GM08714 (cell line): ENCODE results near the gene SRPRB.

Source experiments
- H3K4me3 ChIP-seq: fragments of 200-500 bp; sonication (Bioruptor generic); 2 replicates; pipeline ENCODE4 v1.5.1; 2014; ENCODE audit warnings: mild to moderate bottlenecking, low read length, inconsistent platforms
- ZNF274 ChIP-seq: IDR thresholded peaks from 2 replicates; pipeline ENCODE4 v1.6.1; 2012; ENCODE audit warnings: mild to moderate bottlenecking, low read depth, low read length

The SRPRB gene

DNA sequence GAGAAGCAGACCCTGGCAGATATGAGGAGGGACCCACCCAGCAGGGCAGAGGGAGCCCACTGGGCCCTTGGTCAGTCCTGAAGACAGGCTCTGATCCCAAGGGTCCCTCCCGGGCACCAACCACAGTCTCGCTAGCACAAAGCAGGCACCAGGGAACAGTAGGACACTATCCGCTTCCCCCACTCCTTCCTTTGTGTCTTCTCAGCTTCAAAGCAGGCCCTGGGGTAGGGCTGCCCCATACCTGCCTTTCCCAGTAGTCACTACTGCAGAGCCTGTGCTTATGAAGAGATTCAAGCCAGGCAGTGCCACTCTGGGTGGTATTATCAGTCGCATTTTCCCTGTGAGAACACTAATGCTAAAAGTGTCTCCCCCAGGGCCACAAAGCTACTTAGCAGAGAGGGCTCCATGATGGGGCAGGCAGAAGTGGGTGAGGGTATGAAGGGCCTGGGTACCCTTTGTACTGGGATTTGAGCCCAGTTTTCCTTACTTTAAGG lies 32.7 kb downstream of the SRPRB start:
- H3K4me3 ChIP-seq = no peak overlapping the region
- TF ChIP-seq ZNF274 = no peak

DNA sequence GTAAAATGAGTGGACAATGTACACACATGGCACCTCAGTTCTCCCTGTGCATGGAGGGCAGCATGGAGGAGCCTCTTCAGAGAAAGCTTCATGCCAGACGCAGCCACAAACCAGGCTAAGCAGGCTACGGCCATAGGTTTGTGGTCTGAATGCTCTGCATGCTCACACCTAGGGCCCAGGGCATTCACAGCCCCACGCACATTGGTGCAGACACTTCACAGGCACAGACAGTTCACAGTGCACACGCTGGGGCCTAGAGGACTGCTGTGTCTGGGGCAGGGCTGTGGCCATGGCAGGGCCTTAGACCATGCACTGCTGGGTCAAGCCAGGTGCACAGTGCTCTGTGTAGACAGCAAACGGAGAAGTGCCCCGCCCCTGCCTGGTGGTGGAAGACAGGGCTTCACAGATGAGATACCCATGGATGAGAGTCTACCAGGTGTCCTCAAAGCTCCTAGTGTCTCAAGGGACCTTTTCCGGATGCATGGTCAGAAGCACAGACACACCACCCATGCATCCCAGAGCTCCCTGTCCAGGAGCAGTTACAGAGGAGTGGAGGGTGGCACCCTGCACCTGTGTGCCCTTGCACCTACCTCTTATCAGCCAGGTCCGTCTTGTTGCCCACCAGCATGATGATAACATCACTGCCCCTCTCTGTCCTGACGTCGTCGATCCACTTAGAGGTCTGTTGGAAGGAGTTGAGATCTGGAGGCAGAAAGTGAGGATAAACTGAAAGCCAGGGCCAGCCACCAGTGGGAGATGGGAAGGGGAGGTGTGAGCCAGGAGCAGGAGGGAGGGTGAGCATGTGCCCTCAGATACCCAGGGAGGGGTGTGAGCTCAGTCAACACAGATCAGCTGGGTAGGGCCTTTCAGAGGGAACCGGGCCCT lies 33.5 kb downstream of the SRPRB start:
- no peak for TF ChIP-seq ZNF274
- no peak overlapping the region for H3K4me3 ChIP-seq

DNA sequence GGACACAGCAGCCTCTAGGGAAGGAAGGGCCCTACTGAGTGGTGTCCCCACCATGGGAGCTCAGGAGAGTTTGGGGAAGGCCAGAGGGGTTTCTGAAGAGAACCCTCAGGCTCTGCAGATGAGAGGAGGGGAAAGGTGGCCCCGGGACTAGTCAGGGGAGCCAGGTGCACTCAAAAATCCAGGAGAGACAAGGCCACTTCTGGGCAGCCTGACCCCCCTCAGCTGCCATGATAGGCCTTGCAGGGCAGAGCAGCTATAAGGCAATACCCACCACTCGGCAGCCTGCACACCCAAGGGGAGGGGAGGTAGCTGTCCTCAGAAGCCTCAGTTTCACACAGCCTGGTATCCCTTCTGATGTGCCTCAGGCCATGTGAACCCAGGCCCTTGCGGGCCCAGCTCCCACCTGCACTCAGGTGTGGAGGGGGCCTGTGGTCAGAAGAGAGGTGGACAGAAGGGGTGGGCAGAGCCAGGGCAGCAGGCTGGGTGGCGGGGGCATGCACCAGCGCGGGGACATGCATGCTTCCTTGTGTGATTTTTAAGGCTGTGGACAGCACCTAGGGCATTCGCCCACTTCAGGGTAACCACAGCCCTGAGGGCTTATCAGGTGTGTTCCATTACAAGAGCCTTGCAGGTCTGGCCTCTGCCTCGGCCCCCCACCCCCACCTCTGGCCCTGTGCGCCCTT lies 34.6 kb downstream of the SRPRB start:
- no peak for TF ChIP-seq ZNF274
- H3K4me3 ChIP-seq = no peak overlapping the region

DNA sequence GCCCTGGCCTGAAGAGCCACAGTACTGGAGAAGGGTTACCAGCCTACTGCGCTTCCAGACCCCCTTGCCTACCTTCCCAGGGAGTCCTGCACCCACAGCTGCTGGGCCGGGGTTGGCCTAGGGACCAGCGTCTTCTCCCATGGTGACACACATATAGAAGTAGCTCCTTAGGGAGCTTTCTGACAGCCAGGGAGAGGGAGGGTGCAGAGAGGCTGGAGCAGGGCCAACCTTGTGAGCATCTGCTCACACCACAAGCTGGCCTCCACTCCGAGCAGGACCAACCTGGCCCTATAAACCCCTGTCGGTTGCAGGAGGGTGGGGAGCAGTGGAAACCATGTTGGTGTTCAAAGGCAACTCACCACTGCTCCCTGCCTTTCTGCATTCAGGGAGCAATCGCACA lies 35.2 kb downstream of the SRPRB start:
- no peak for TF ChIP-seq ZNF274

DNA sequence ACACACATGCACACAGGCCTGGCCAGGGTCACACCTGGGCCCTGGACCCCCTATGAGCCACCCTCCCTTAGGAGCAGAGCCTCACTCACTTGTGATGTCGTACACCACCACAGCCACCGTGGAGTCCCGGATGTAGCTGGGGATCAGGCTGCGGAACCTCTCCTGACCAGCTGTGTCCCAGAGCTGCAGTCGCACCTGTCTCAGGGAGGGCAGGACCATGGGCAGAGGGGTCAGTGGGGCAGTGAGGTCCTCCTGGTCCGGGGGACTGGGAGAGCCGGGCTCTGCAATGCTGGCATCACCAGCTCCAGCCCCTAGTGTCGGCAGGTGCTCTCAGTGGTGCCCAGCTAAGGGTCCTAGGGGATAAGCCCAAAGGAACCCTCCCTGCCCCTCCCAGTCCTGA lies 35.6 kb downstream of the SRPRB start:
- no peak overlapping the region for H3K4me3 ChIP-seq
- TF ChIP-seq ZNF274 = no peak

More for the DNA sequence above, 35.2 kb downstream of the SRPRB start:
- no peak overlapping the region for H3K4me3 ChIP-seq

DNA sequence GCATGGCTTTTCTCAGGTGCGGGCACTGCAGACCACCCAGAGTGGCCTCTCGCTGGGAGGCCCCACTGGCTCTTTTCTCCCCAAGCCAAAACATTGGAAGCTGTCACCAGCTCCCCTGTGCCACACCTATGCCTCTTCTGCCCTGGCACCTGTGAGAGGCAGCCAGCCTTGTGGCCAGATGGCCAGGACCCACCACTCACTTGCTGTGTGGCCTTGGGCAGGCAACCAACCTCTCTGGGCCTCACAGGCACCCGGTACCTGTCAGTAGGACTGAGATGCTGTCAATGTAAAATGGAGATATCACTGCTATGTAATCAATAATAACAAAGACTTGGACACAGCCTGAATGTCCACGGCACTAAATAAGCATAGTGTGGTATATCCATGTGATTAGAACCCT lies 36.5 kb downstream of the SRPRB start:
- TF ChIP-seq ZNF274 = no peak
- H3K4me3 ChIP-seq = no peak overlapping the region

DNA sequence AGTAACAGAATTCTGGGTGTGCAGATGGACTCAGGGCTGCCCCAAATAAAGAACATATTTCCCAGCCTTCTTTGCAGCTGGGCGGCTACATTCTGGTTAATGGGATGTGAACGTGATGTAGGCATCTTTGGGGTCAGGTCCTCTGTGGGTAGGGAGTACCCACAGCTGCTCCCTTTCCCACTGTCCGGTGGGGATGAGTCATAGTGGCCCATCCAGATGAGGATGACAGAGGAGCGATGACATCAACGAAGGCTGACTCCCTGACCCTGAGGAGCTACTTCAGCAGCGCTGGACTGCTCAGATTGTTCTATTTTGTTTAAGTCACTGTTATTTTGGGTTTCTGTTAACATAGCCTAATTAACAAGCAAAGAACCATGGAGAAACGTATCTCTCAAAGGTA lies 38.0 kb downstream of the SRPRB start:
- no peak overlapping the region for H3K4me3 ChIP-seq
- TF ChIP-seq ZNF274 = no peak

DNA sequence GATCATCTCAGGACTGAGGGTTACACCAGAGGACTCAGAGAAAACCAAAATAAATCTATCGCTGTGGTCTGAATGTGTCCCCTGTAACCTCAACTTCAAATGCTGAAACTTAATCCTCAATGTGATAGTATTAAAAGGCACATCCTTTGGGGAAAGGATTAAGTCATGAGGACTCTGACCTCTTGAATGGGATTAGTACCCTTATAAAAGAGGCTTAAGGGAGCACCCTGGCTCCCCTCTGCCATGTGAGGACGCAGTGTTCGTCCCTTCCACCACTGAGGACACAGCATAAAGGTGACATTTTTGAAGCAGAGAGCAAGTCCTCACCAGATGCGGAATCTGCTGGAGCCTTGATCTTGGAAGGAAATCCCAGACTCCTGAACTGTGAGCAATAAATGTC lies 39.5 kb downstream of the SRPRB start:
- no peak for TF ChIP-seq ZNF274
- H3K4me3 ChIP-seq = no peak overlapping the region

DNA sequence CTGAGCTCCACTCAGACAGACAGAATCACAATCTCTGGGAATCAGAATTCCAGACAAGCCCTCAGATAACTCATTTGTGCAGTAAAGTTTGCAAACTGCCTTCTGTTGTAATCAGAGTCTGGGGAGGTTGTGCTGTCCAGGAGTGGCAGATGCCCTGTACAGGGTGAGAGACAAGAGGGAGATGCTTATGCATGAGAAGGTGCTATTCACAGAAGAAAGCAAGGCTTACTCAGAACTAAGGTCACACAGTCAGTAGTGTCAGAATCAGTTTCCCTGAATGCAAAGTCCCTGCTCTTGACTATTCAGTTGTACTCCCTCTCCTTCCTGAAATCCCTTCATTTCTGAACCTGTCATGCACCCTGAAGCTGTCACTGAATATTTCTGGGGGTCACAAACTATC lies 43.7 kb downstream of the SRPRB start:
- H3K4me3 ChIP-seq = no peak overlapping the region
- TF ChIP-seq ZNF274 = no peak

DNA sequence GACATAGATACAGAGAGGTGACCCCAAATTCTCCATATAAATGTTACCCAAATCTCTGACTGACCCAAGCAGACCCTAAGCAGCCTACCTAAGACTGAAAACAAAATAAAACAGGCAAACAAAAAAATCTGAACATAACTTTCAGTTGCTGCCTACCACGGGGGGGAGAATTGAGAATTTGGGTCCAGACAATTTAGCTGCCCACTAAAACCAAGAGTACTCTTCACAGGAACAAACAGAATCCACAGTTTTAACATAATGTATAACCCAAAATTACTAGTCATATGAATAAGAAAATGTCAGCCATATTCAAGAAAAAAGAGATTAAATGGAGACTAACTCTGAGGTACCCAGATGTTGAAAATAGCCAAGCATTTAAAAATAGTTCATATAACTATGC lies 44.4 kb downstream of the SRPRB start:
- H3K4me3 ChIP-seq = no peak overlapping the region
- no peak for TF ChIP-seq ZNF274

DNA sequence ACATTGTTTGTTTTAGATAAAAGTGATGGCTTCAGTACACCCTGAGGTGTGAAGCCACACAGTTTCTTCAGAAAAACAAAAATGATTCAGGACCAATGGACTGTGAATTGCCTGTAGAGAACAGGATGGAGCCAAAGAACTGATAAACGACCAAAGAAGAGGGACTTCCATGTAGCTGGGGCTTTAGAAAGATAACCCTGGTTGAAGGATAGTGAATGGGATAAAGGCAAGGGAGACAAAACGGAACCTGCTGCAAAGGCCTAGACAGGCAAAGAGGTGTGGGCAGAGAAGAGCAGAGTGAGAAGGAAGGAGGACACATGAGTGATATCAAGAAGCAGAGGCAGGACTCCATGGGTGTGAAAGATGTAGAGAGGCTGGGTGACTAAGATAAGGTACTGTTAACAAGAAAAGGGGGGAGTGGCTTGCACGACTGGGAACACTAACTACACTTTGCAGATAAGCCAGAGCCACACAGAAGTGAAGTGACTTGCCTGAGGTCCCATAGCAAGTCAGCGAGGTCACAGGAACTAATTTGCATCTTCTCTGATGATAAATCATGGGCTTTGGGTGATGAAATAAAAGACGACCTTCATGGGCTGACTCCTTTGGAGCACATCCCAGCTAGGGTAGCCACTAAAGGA lies 45.8 kb downstream of the SRPRB start:
- TF ChIP-seq ZNF274 = no peak
- no peak overlapping the region for H3K4me3 ChIP-seq

DNA sequence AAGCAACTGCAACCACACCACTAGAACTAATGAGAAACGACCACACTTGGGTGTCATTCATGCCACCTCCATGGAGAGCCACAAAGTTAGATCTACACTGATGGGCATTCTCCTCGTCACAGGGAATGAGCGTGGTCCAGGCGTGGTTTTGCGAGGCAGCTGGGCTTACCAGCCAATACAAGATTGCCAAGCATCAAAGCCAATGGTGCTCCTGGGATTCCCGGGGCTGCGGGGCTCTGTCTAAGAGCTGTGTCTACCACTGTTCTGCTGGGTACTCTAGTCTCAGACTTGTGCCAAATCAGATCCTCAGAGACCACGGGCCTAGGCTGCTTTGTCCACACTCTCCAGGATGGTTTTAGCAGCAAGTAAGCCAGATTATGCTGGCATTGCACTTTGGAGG lies 46.3 kb downstream of the SRPRB start:
- H3K4me3 ChIP-seq = no peak overlapping the region
- no peak for TF ChIP-seq ZNF274

DNA sequence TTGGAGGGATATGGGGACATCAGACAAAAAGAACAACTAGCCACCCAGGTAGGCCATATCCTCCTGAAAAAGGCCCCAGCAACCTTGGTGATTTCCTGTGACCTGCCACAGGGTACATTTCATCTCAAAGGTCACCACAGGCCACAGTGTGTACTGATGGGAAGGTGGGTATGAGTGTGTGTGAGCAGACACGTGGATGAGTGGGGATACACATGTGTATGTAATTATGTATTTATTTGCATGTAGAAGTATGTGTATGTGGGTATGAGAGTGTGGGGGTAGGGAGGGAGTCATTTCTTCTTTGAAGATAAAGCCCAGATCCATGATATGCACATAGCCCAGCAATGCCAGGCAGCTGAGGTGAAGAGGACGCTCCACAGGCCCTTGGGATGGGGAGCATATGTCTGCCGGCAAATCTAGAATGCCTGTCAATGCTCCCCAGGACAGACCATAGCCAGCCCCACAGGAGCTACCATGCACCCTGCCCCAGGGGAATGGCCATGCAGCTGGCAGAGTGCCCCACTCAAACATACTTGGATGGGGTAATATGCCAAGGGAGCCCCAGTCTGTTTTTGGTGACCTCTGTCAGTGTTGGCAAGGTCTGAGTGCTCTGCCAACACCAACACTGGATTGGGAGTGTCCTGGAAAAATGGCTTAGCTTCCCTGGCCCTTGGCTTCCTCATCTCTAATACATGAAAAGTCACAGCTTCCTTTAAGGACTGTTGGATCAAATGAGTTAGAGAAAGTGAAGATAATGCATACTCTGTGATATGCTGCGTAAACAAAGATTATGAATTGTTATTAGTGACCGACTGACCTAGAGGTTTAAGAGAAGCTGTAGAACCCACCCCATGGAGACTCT lies 47.7 kb downstream of the SRPRB start:
- H3K4me3 ChIP-seq = no peak overlapping the region
- TF ChIP-seq ZNF274 = no peak

DNA sequence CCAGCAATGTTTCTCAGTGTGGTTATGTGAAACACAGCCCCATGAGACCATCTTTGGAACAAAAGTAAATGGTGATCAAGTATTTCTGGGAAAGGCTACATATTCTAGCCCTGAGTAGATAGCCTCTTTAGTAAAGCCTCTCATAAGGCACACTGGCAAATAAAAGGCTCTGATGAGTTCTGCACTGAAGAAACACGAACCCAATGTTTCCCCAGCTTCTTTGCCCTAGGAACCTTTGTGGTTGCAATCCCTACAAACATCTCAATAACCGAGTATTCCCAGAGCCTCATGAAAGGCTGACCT lies 48.3 kb downstream of the SRPRB start:
- no peak for TF ChIP-seq ZNF274
- no peak overlapping the region for H3K4me3 ChIP-seq
